ENCODE data around the gene NCEH1.

DNA sequence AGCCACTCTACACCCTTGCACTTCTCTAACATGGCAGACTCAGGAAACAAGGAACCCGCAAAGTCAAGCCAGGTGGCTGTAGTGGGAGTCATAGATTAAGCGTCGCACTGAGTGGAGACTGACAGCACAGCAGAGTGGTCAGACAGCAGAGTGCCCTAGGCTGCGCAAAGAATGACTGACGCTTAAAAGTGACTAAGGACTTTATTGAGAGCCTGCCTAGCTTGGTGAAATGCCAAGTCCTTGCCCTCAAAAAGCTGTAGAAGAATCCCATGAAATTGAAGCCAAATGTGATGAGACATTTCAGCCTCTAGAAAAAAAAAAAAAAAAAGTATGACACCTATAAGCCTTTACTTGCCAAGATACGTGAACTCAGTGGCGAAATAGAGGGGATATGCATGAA, 30.2 kb downstream of the NCEH1 start:
- TF ChIP-seq, protein P1, sequence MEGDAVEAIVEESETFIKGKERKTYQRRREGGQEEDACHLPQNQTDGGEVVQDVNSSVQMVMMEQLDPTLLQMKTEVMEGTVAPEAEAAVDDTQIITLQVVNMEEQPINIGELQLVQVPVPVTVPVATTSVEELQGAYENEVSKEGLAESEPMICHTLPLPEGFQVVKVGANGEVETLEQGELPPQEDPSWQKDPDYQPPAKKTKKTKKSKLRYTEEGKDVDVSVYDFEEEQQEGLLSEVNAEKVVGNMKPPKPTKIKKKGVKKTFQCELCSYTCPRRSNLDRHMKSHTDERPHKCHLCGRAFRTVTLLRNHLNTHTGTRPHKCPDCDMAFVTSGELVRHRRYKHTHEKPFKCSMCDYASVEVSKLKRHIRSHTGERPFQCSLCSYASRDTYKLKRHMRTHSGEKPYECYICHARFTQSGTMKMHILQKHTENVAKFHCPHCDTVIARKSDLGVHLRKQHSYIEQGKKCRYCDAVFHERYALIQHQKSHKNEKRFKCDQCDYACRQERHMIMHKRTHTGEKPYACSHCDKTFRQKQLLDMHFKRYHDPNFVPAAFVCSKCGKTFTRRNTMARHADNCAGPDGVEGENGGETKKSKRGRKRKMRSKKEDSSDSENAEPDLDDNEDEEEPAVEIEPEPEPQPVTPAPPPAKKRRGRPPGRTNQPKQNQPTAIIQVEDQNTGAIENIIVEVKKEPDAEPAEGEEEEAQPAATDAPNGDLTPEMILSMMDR (IDR thresholded peaks at IDR 0.05) = no peak
- TF ChIP-seq POLR2A (IDR thresholded peaks at IDR 0.05) = no peak
